ENCODE data around the gene TMEM190.
"Not testable (repeated sequence)": the region's sequence is repeated elsewhere in the genome, so short reads cannot be mapped to it uniquely, and the experiment has no call there.

TMEM190 gene

GRCh38 chr19:55376241-55376933 lies at the start of gene TMEM190:
TMEM190 (plus strand) TSS chr19:55376826; CDS start chr19:55376854, 28 bp downstream.
- no peak for DNase-seq

- DNase-seq = not testable (repeated sequence)
Observed at GRCh38 chr19:55328774-55329318, 47.8 kb upstream of the TMEM190 start.

- DNase-seq = not testable (repeated sequence)
Observed at GRCh38 chr19:55329791-55330190, 46.8 kb upstream of the TMEM190 start.

GRCh38 chr19:55333870-55334269 lies 42.8 kb upstream of the TMEM190 start:
- DNase-seq = no peak

- DNase-seq = no peak
Observed at GRCh38 chr19:55336101-55336500, 40.5 kb upstream of the TMEM190 start.

GRCh38 chr19:55339105-55339888 lies 37.3 kb upstream of the TMEM190 start, which contains the start of gene KMT5C:
KMT5C (plus strand) TSS chr19:55339876; CDS start chr19:55341937, 2,061 bp downstream.
- DNase-seq = peak; percentile 100

- DNase-seq = no peak
Observed at GRCh38 chr19:55339889-55340783, 36.5 kb upstream of the TMEM190 start.

- DNase-seq = no peak
Observed at GRCh38 chr19:55340784-55341147, 35.9 kb upstream of the TMEM190 start.

GRCh38 chr19:55341171-55341588 lies 35.4 kb upstream of the TMEM190 start:
- DNase-seq = peak; percentile 85

GRCh38 chr19:55341595-55342531 lies 34.8 kb upstream of the TMEM190 start:
- DNase-seq = no peak

- no peak for DNase-seq
Observed at GRCh38 chr19:55344444-55344843, 32.2 kb upstream of the TMEM190 start.

- no peak for DNase-seq
Observed at GRCh38 chr19:55345101-55345817, 31.4 kb upstream of the TMEM190 start.

GRCh38 chr19:55345818-55346724 lies 30.6 kb upstream of the TMEM190 start:
- DNase-seq = no peak

- no peak for DNase-seq
Observed at GRCh38 chr19:55346725-55347441, 29.7 kb upstream of the TMEM190 start.

GRCh38 chr19:55347442-55348009 lies 29.1 kb upstream of the TMEM190 start:
- DNase-seq = no peak

GRCh38 chr19:55348317-55349034 lies 28.1 kb upstream of the TMEM190 start:
- no peak for DNase-seq

- DNase-seq = no peak
Observed at GRCh38 chr19:55350620-55351315, 25.9 kb upstream of the TMEM190 start.
